HepG2 (cell line): ENCODE results near the gene NOP9. TPM values are rescaled to one million over a fixed set of nuclear protein-coding genes. Genes with fewer than 3 reads are reported as not detected.
"Not testable (repeated sequence)": the region's sequence is repeated elsewhere in the genome, so short reads cannot be mapped to it uniquely, and the experiment has no call there.

Source experiments
- ATAC-seq: fragments of 200-7000 bp; cut with Tn5 transposase; 3 replicates; pipeline ENCODE4 v1.9.1; 2020; ENCODE audit warnings: mild to moderate bottlenecking, moderate library complexity
- BruUV-seq: library from RNA; stranded (reverse); fragments of 400-500 nt; replicated peaks from 2 replicates; lab custom pipeline; 2021; lab: Mats Ljungman, UMichigan
- CTCF ChIA-PET: fragments of 300-600 bp; formaldehyde crosslinking; extraction: SDS; loops from one replicate; lab custom pipeline; 2021; ENCODE audit warnings: low total read pairs, inconsistent platforms, low intra/inter-chr PET ratio; lab: Yijun Ruan, JAX
- POLR2A ChIA-PET: fragments of 350-600 bp; sonication (Branson Sonifier 250); formaldehyde crosslinking; loops from one replicate; lab custom pipeline; 2020; ENCODE audit warnings: antibody characterized with exemption, inconsistent platforms; lab: Yijun Ruan, JAX
- DNase-seq: peaks from one replicate; pipeline ENCODE4 v3.0.0-alpha.2; 2015; ENCODE audit warnings: low spot score
- FAIRE-seq: peaks from 3 replicates; lab custom pipeline; 2011; peaks lifted over from hg19 to GRCh38; lab: Jason Lieb, UNC
- H2AFZ ChIP-seq: one replicate; pipeline ENCODE4 v1.6.1; 2011; ENCODE audit warnings: low read length, inconsistent platforms
- H3K27ac ChIP-seq: fragments of 300-600 bp; 3 replicates; pipeline ENCODE4 v1.8.0; 2011; ENCODE audit warnings: mixed run types, mild to moderate bottlenecking, mixed read lengths, low read length, inconsistent platforms; ENCODE audit not compliant: insufficient read depth; ENCODE audit errors: extremely low read length
- H3K27me3 ChIP-seq, 2 experiments: fragments of 200-600 bp in 1 of 2; 2 replicates in 1 of 2; 3 replicates in 1 of 2; pipeline versions ENCODE4 v1.6.0 to v1.8.0; 2011; ENCODE audit warnings: low read length in 2 of 2, mild to moderate bottlenecking in 2 of 2, moderate library complexity in 2 of 2, inconsistent platforms in 1 of 2; ENCODE audit not compliant: insufficient read depth in 2 of 2, control insufficient read depth in 1 of 2
- H3K36me3 ChIP-seq, 2 experiments: fragments of 200-600 bp in 1 of 2; replicated peaks in 1 of 2; 2 replicates in 1 of 2; 3 replicates in 1 of 2; pipeline versions ENCODE4 v1.5.1 to v1.8.0; 2011; ENCODE audit warnings: low read length in 2 of 2, inconsistent platforms in 1 of 2; ENCODE audit not compliant: insufficient read depth in 2 of 2, control insufficient read depth in 1 of 2
- H3K4me1 ChIP-seq: 2 replicates; pipeline ENCODE4 v1.5.1; 2012; ENCODE audit warnings: low read length, inconsistent platforms; ENCODE audit not compliant: insufficient read depth
- H3K4me2 ChIP-seq: 2 replicates; pipeline ENCODE4 v1.6.0; 2011; ENCODE audit warnings: low read depth, low read length, inconsistent platforms
- H3K4me3 ChIP-seq, 3 experiments: fragments of 200-600 bp in 1 of 3; sonication (generic), shearing (Covaris generic) in 1 of 3; replicated peaks in 1 of 3; 2 replicates each; pipeline ENCODE4 v1.5.1; 2011 to 2016; ENCODE audit warnings: low read length in 3 of 3, inconsistent platforms in 2 of 3, low read depth in 2 of 3, mild to moderate bottlenecking in 2 of 3, control low read depth in 1 of 3, mixed read lengths in 1 of 3; ENCODE audit not compliant: insufficient read depth in 1 of 3
- H3K79me2 ChIP-seq: one replicate; pipeline ENCODE4 v1.6.1; 2011; ENCODE audit warnings: low read length, inconsistent platforms; ENCODE audit not compliant: insufficient read depth
- H3K9ac ChIP-seq: 2 replicates; pipeline ENCODE4 v1.6.0; 2011; ENCODE audit warnings: mild to moderate bottlenecking, low read depth, low read length, inconsistent platforms; ENCODE audit not compliant: insufficient read depth
- H3K9me3 ChIP-seq: 2 replicates; pipeline ENCODE4 v1.5.1; 2012; ENCODE audit warnings: mild to moderate bottlenecking, low read length
- H4K20me1 ChIP-seq: 2 replicates; pipeline ENCODE4 v1.6.0; 2011; ENCODE audit warnings: inconsistent platforms, mild to moderate bottlenecking, low read length, moderate library complexity; ENCODE audit not compliant: insufficient read depth
- KDM3A ChIP-seq: IDR thresholded peaks from 2 replicates; pipeline ENCODE4 v1.6.1; 2018; ENCODE audit warnings: low read depth, missing compliant biosample characterization
- KLF12 ChIP-seq: sonication (generic); formaldehyde crosslinking; IDR thresholded peaks from 2 replicates; pipeline ENCODE4 v1.4.0; 2020; ENCODE audit warnings: missing genetic modification reagents, borderline replicate concordance
- NFAT5 ChIP-seq: sonication (generic); formaldehyde crosslinking; IDR thresholded peaks from 2 replicates; pipeline ENCODE4 v1.4.0; 2020; ENCODE audit warnings: missing genetic modification reagents
- NR2F1 ChIP-seq, 2 experiments: fragments of 450-650 bp in 1 of 2; formaldehyde crosslinking in 1 of 2; IDR thresholded peaks; 2 replicates each; pipeline versions ENCODE4 v1.5.0 to v1.6.1; 2016 to 2020; ENCODE audit warnings: mild to moderate bottlenecking in 1 of 2, missing compliant biosample characterization in 1 of 2, missing genetic modification reagents in 1 of 2, moderate library complexity in 1 of 2
- ZNF850 ChIP-seq: sonication (generic); formaldehyde crosslinking; conservative IDR thresholded peaks from 2 replicates; pipeline ENCODE4 v1.9.0; 2021; ENCODE audit warnings: mild to moderate bottlenecking, missing genetic modification reagents
- WGBS: methylation state at CpG from one replicate; pipeline ENCODE4 v1.1.6; 2017; ENCODE audit warnings: low lambda C conversion rate; 5-methylcytosine and 5-hydroxymethylcytosine counted together
- in situ Hi-C: cut with HindIII; loops from 2 replicates; pipeline ENCODE4 v1.10.0; 2017; ENCODE audit warnings: low pct_unique_long_range_greater_than_20kb; ENCODE audit not compliant: extremely low pct_ligation_motif_present
- intact Hi-C: fragments of 100-400 bp; cut with micrococcal nuclease; formaldehyde crosslinking; loops from one replicate; pipeline ENCODE4 v1.10.0; 2022; ENCODE audit not compliant: unreplicated experiment
- polyA plus RNA-seq, 8 experiments: library from polyadenylated mRNA; depleted of rRNA in 3 of 8; stranded (reverse) in 7 of 8; unstranded in 1 of 8; fragments of >200 nt; fragmentation: Illumina TruSeq in 4 of 8; extraction: Trizol in 4 of 8; gene quantifications; 2 replicates each; pipeline versions ENCODE4 v1.2.1 to v1.2.3, GENCODE V29; 2011 to 2016; ENCODE audit warnings: low read depth in 4 of 8, missing spikeins in 1 of 8, mixed read lengths in 1 of 8; ENCODE audit not compliant: insufficient read depth in 1 of 8
- total RNA-seq, 5 experiments: library from RNA; depleted of rRNA; stranded (reverse); fragments of >200 nt; fragmentation: Illumina TruSeq; extraction: Trizol; gene quantifications; 2 replicates each; pipeline ENCODE4 v1.2.3, GENCODE V29; 2016; ENCODE audit warnings: low read depth in 1 of 5

NOP9 gene
- total and polyA plus RNA-seq, 2 of the 13 experiments (the other 11 are each of a cell fraction or from before 2014, with no cell fraction given), result 24.5 to 61.6 TPM

- TF ChIP-seq NFAT5 (CRISPR knock-in tag) (no peak), KLF12 (CRISPR knock-in tag) (no peak), KDM3A (CRISPR knock-in tag) (no peak), ZNF850 (CRISPR knock-in tag) (no peak)
These were observed 54.2 kb downstream of the NOP9 start (continued) for GRCh38 chr14:24353559-24354481.

- CTCF ChIA-PET, result interaction anchor here (1.0 kb wide), 1 partner anchor 22 kb away, joined by 3 read pairs; no protein-coding TSS in a partner anchor
- 65% methylated on average over 3 of the region's 3 CpGs for WGBS
- H3K27ac ChIP-seq, H3K4me3 ChIP-seq, H3K9me3 ChIP-seq: not testable (repeated sequence)
- H3K27me3 ChIP-seq, result peaks cover 6 to 14% of the 10 kb centered on the region in 2 experiments; a peak in 2 of 5 replicates
- TF ChIP-seq NR2F1 (CRISPR knock-in tag; IDR thresholded peaks at IDR 0.05), result 0 out of 4 replicates have a peak, but pooled peaks of 1 of the 2 experiments have one; percentile 4
- TF ChIP-seq, all 625 proteins: peak for 1; not testable (repeated sequence) for 624
- H3K36me3 ChIP-seq, H4K20me1 ChIP-seq, H2AFZ ChIP-seq, intact Hi-C loops, BruUV-seq, FAIRE-seq, H3K4me2 ChIP-seq, DNase-seq, ATAC-seq, H3K9ac ChIP-seq, H3K79me2 ChIP-seq, in situ Hi-C loops: not testable (repeated sequence)
- peaks cover 10% of the 10 kb centered on the region for H3K4me1 ChIP-seq
- POLR2A ChIA-PET, result interaction anchor here (0.6 kb wide), 1 partner anchor 12 kb away, joined by 3 read pairs; no protein-coding TSS in a partner anchor
These were observed 54.8 kb downstream of the NOP9 start for GRCh38 chr14:24354482-24354825.
